Right atrium auricular region (tissue), 2 donors: ENCODE data around the gene UBE2D3. TPM values are rescaled to one million over a fixed set of nuclear protein-coding genes. Genes with fewer than 3 reads are reported as not detected.
"Not testable (repeated sequence)": the region's sequence is repeated elsewhere in the genome, so short reads cannot be mapped to it uniquely, and the experiment has no call there.

Experiments used
- DNase-seq: peaks from one replicate; pipeline ENCODE4 v3.0.0-alpha.2; 2019; ENCODE audit warnings: low spot score
- H3K27ac ChIP-seq, 2 donors: fragments of 200-600 bp; sonication (generic); 1 replicate in 1 of 2; 2 replicates in 1 of 2; pipeline ENCODE4 v1.5.1; 2016 to 2019
- H3K27me3 ChIP-seq, 2 donors: fragments of 200-600 bp; sonication (generic); one replicate each; pipeline versions ENCODE4 v1.5.1 to v1.6.0; 2017 to 2019
- H3K36me3 ChIP-seq: fragments of 200-600 bp; sonication (generic); one replicate; pipeline ENCODE4 v1.5.1; 2016
- H3K4me1 ChIP-seq, 2 donors: fragments of 200-600 bp; sonication (generic); one replicate each; pipeline versions ENCODE4 v1.5.1 to v1.6.0; 2017 to 2019
- H3K4me3 ChIP-seq, 2 donors: fragments of 200-600 bp; sonication (generic); 1 replicate in 1 of 2; 2 replicates in 1 of 2; pipeline ENCODE4 v1.5.1; 2017 to 2019; ENCODE audit warnings: mild to moderate bottlenecking in 1 of 2, moderate library complexity in 1 of 2
- H3K9me3 ChIP-seq, 2 donors: fragments of 200-600 bp; sonication (generic); one replicate each; pipeline ENCODE4 v1.5.1; 2019
- CTCF ChIP-seq, 2 donors: fragments of 200-600 bp; sonication (generic); IDR thresholded peaks; one replicate each; pipeline ENCODE4 v1.5.1; 2019; ENCODE audit warnings: antibody characterized with exemption in 2 of 2
- total RNA-seq, 2 donors: library from RNA; depleted of rRNA; stranded (reverse); fragments of >200 nt; gene quantifications; one replicate each; pipeline ENCODE4 v1.1.0, GENCODE V29; 2016

Gene UBE2D3
- total RNA-seq, 2 donors from 2014 or later: 288 to 322 TPM

GRCh38 chr4:102823897-102824296 is 3.5 kb downstream of the UBE2D3 start:
- TF ChIP-seq CTCF (IDR thresholded peaks at IDR 0.05): no peak
- no peak for DNase-seq
- peaks cover 0 to 62% of the 10 kb centered on the region in 2 donors for H3K4me1 ChIP-seq
- H3K4me3 ChIP-seq: peak overlapping the region; percentile 17 to 93
- H3K36me3 ChIP-seq: peaks cover 9% of the 10 kb centered on the region
- peak overlapping the region; percentile 100 for H3K27ac ChIP-seq
- no peaks in the 10 kb centered on the region for H3K9me3 ChIP-seq
- no peaks in the 10 kb centered on the region for H3K27me3 ChIP-seq

- H3K9me3 ChIP-seq: no peaks in the 10 kb centered on the region
- no peaks in the 10 kb centered on the region for H3K27me3 ChIP-seq
- DNase-seq: no peak
- no peak for TF ChIP-seq CTCF (IDR thresholded peaks at IDR 0.05)
- peak overlapping the region; percentile 17 to 93 for H3K4me3 ChIP-seq
- peak overlapping the region; percentile 6 to 100 for H3K27ac ChIP-seq
- H3K36me3 ChIP-seq: peaks cover 9% of the 10 kb centered on the region
- peaks cover 0 to 62% of the 10 kb centered on the region in 2 donors for H3K4me1 ChIP-seq
These were observed 3.9 kb downstream of the UBE2D3 start for GRCh38 chr4:102823464-102823863.

- DNase-seq: no peak
- Histone ChIP-seq H3K4me1 (peaks cover 0 to 90% of the 10 kb centered on the region in 2 donors), H3K27me3 (no peaks in the 10 kb centered on the region), H3K4me3 (peak overlapping the region in 1 of 2 donors; percentile 9), H3K36me3 (no peaks in the 10 kb centered on the region), H3K9me3 (no peaks in the 10 kb centered on the region), H3K27ac (peak overlapping the region; percentile 1 to 46)
- TF ChIP-seq CTCF (IDR thresholded peaks at IDR 0.05): no peak
These were observed 7.6 kb downstream of the UBE2D3 start for GRCh38 chr4:102819588-102820365.

- H3K4me3 ChIP-seq, H3K36me3 ChIP-seq, H3K9me3 ChIP-seq, H3K27me3 ChIP-seq, DNase-seq: not testable (repeated sequence)
- Histone ChIP-seq H3K27ac (peak overlapping the region in 1 of 2 donors; percentile 46), H3K4me1 (peaks cover 0 to 89% of the 10 kb centered on the region in 2 donors)
These were observed 8.3 kb downstream of the UBE2D3 start for GRCh38 chr4:102819100-102819499.

GRCh38 chr4:102817613-102818268 is 9.6 kb downstream of the UBE2D3 start:
- Histone ChIP-seq H3K4me1 (peaks cover 0 to 89% of the 10 kb centered on the region in 2 donors), H3K27ac (no peak overlapping the region)
- no peak for TF ChIP-seq CTCF (IDR thresholded peaks at IDR 0.05)

GRCh38 chr4:102817021-102817605 is 10.2 kb downstream of the UBE2D3 start:
- no peaks in the 10 kb centered on the region for H3K36me3 ChIP-seq
- no peak for TF ChIP-seq CTCF (IDR thresholded peaks at IDR 0.05)
- H3K27ac ChIP-seq: no peak overlapping the region
- no peaks in the 10 kb centered on the region for H3K27me3 ChIP-seq
- no peak overlapping the region for H3K4me3 ChIP-seq
- peaks cover 0 to 89% of the 10 kb centered on the region in 2 donors for H3K4me1 ChIP-seq
- no peaks in the 10 kb centered on the region for H3K9me3 ChIP-seq
- DNase-seq: no peak

More at GRCh38 chr4:102817613-102818268, 9.6 kb downstream of the UBE2D3 start:
- Histone ChIP-seq H3K4me3 (no peak overlapping the region), H3K27me3 (no peaks in the 10 kb centered on the region), H3K9me3 (no peaks in the 10 kb centered on the region), H3K36me3 (no peaks in the 10 kb centered on the region)
- no peak for DNase-seq
